Neural cell (in vitro differentiated cells): ENCODE data around the gene MTHFD1L. TPM values are rescaled to one million over a fixed set of nuclear protein-coding genes. Genes with fewer than 3 reads are reported as not detected.
"Not testable (repeated sequence)": the region's sequence is repeated elsewhere in the genome, so short reads cannot be mapped to it uniquely, and the experiment has no call there.

Experiments
- H2AFZ ChIP-seq: fragments of 200-600, 300-800 bp; sonication (generic), shearing (Covaris generic); 2 replicates; pipeline ENCODE4 v1.6.0; 2014; ENCODE audit warnings: low read depth, mild to moderate bottlenecking, antibody characterized with exemption, low read length, moderate library complexity
- H3F3A ChIP-seq: fragments of 200-600 bp; shearing (Covaris generic); 2 replicates; pipeline ENCODE4 v1.6.1; 2016; ENCODE audit warnings: mild to moderate bottlenecking, moderate library complexity, mixed read lengths, antibody characterized with exemption, low read length; ENCODE audit not compliant: insufficient read depth, poor library complexity, severe bottlenecking
- H3K27ac ChIP-seq: fragments of 200-600, 300-800 bp; sonication (generic), shearing (Covaris generic); 2 replicates; pipeline ENCODE4 v1.5.1; 2014; ENCODE audit warnings: mild to moderate bottlenecking, low read length, moderate library complexity
- H3K27me3 ChIP-seq: fragments of 300-800, 200-600 bp; sonication (generic), shearing (Covaris generic); 2 replicates; pipeline ENCODE4 v1.6.0; 2014; ENCODE audit warnings: mild to moderate bottlenecking, low read depth, low read length, moderate library complexity; ENCODE audit not compliant: insufficient read depth
- H3K36me3 ChIP-seq: fragments of 300-800, 200-600 bp; sonication (generic), shearing (Covaris generic); 2 replicates; pipeline ENCODE4 v1.5.1; 2014; ENCODE audit warnings: mild to moderate bottlenecking, antibody characterized with exemption, low read length, moderate library complexity; ENCODE audit not compliant: insufficient read depth
- H3K4me2 ChIP-seq: fragments of 300-800, 200-600 bp; sonication (generic), shearing (Covaris generic); 2 replicates; pipeline ENCODE4 v1.6.0; 2014; ENCODE audit warnings: mild to moderate bottlenecking, low read length
- H3K4me3 ChIP-seq: fragments of 300-800, 200-600 bp; sonication (generic), shearing (Covaris generic); 2 replicates; pipeline ENCODE4 v1.5.1; 2014; ENCODE audit warnings: mild to moderate bottlenecking, low read length, moderate library complexity
- H3K79me2 ChIP-seq: fragments of 200-600 bp; shearing (Covaris generic); replicated peaks from 2 replicates; pipeline ENCODE4 v1.6.0; 2014; ENCODE audit warnings: mild to moderate bottlenecking, low read length, moderate library complexity; ENCODE audit not compliant: insufficient read depth
- H3K9ac ChIP-seq: fragments of 300-800, 200-600 bp; sonication (generic), shearing (Covaris generic); 2 replicates; pipeline ENCODE4 v1.6.1; 2016; ENCODE audit warnings: mild to moderate bottlenecking, low read length, mixed read lengths
- H3K9me2 ChIP-seq: fragments of 200-600 bp; shearing (Covaris generic); 2 replicates; pipeline ENCODE4 v1.6.1; 2016; ENCODE audit warnings: mild to moderate bottlenecking, low read length, mixed read lengths; ENCODE audit not compliant: insufficient read depth
- H3K9me3 ChIP-seq: fragments of 200-600, 300-800 bp; sonication (generic), shearing (Covaris generic); 2 replicates; pipeline ENCODE4 v1.6.1; 2016; ENCODE audit warnings: mild to moderate bottlenecking, mixed run types, low read length, moderate library complexity, mixed read lengths
- H4K20me1 ChIP-seq: fragments of 200-600 bp; shearing (Covaris generic); 2 replicates; pipeline ENCODE4 v1.6.1; 2016; ENCODE audit warnings: mild to moderate bottlenecking, mixed run types; ENCODE audit not compliant: insufficient read depth
- EP300 ChIP-seq: fragments of 450-650 bp; conservative IDR thresholded peaks from 2 replicates; pipeline ENCODE4 v1.6.1; 2014; ENCODE audit warnings: antibody characterized with exemption, mild to moderate bottlenecking, moderate library complexity; ENCODE audit not compliant: poor library complexity, severe bottlenecking
- EZH2 ChIP-seq: fragments of 200-600, 300-800 bp; shearing (Covaris generic), sonication (generic); IDR thresholded peaks from 2 replicates; pipeline ENCODE4 v1.6.1; 2014; ENCODE audit warnings: antibody characterized with exemption, low read length, borderline replicate concordance, mild to moderate bottlenecking; ENCODE audit not compliant: insufficient read depth, poor library complexity, severe bottlenecking
- MXI1 ChIP-seq: fragments of 450-650 bp; conservative IDR thresholded peaks from 2 replicates; pipeline ENCODE4 v1.6.1; 2014; ENCODE audit warnings: antibody characterized with exemption, mild to moderate bottlenecking; ENCODE audit not compliant: poor library complexity, severe bottlenecking
- POLR2AphosphoS5 ChIP-seq: IDR thresholded peaks from 2 replicates; pipeline ENCODE4 v1.6.1; 2012
- RAD21 ChIP-seq: fragments of 450-650 bp; conservative IDR thresholded peaks from 2 replicates; pipeline ENCODE4 v1.6.1; 2014; ENCODE audit warnings: antibody characterized with exemption, mild to moderate bottlenecking, moderate library complexity
- SMC3 ChIP-seq: fragments of 450-650 bp; conservative IDR thresholded peaks from 2 replicates; pipeline ENCODE4 v1.6.1; 2014; ENCODE audit warnings: antibody characterized with exemption, mild to moderate bottlenecking, moderate library complexity; ENCODE audit not compliant: poor library complexity
- TAF1 ChIP-seq: IDR thresholded peaks from 2 replicates; pipeline ENCODE4 v1.6.1; 2012; ENCODE audit warnings: low read depth
- polyA plus RNA-seq: library from polyadenylated mRNA; depleted of rRNA; stranded (reverse); fragments of >200 nt; gene quantifications from 2 replicates; pipeline ENCODE4 v1.2.3, GENCODE V29; 2014
- TF ChIP-seq, protein P1 (sequence below): fragments of 450-650 bp; IDR thresholded peaks from 2 replicates; pipeline ENCODE4 v1.5.1; 2014; ENCODE audit warnings: antibody characterized with exemption, mild to moderate bottlenecking, moderate library complexity; ENCODE audit not compliant: poor library complexity, severe bottlenecking
- TF ChIP-seq, protein P2 (sequence below): IDR thresholded peaks from 2 replicates; pipeline ENCODE4 v1.6.1; 2012; ENCODE audit warnings: borderline replicate concordance

Gene MTHFD1L
- polyA plus RNA-seq, 1 donor from 2014 or later: 6.3 TPM

GRCh38 chr6:150846641-150847040, 18.9 kb upstream of the MTHFD1L start:
- Histone ChIP-seq H2AFZ (no peak overlapping the region), H3K36me3 (no peaks in the 10 kb centered on the region), H3K4me2 (no peak overlapping the region), H3K79me2 (no peaks in the 10 kb centered on the region), H3K27me3 (no peaks in the 10 kb centered on the region), H3K4me3 (no peak overlapping the region), H3F3A (no peaks in the 10 kb centered on the region), H4K20me1 (no peaks in the 10 kb centered on the region), H3K27ac (no peak overlapping the region), H3K9me2 (no peaks in the 10 kb centered on the region), H3K9me3 (no peaks in the 10 kb centered on the region), H3K9ac (no peak overlapping the region)
- TF ChIP-seq, protein P1, sequence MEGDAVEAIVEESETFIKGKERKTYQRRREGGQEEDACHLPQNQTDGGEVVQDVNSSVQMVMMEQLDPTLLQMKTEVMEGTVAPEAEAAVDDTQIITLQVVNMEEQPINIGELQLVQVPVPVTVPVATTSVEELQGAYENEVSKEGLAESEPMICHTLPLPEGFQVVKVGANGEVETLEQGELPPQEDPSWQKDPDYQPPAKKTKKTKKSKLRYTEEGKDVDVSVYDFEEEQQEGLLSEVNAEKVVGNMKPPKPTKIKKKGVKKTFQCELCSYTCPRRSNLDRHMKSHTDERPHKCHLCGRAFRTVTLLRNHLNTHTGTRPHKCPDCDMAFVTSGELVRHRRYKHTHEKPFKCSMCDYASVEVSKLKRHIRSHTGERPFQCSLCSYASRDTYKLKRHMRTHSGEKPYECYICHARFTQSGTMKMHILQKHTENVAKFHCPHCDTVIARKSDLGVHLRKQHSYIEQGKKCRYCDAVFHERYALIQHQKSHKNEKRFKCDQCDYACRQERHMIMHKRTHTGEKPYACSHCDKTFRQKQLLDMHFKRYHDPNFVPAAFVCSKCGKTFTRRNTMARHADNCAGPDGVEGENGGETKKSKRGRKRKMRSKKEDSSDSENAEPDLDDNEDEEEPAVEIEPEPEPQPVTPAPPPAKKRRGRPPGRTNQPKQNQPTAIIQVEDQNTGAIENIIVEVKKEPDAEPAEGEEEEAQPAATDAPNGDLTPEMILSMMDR: no peak
- TF ChIP-seq MXI1 (no peak), TAF1 (no peak), SMC3 (no peak), EZH2 (no peak), RAD21 (no peak), POLR2AphosphoS5 (no peak), EP300 (no peak)
- TF ChIP-seq, protein P2, sequence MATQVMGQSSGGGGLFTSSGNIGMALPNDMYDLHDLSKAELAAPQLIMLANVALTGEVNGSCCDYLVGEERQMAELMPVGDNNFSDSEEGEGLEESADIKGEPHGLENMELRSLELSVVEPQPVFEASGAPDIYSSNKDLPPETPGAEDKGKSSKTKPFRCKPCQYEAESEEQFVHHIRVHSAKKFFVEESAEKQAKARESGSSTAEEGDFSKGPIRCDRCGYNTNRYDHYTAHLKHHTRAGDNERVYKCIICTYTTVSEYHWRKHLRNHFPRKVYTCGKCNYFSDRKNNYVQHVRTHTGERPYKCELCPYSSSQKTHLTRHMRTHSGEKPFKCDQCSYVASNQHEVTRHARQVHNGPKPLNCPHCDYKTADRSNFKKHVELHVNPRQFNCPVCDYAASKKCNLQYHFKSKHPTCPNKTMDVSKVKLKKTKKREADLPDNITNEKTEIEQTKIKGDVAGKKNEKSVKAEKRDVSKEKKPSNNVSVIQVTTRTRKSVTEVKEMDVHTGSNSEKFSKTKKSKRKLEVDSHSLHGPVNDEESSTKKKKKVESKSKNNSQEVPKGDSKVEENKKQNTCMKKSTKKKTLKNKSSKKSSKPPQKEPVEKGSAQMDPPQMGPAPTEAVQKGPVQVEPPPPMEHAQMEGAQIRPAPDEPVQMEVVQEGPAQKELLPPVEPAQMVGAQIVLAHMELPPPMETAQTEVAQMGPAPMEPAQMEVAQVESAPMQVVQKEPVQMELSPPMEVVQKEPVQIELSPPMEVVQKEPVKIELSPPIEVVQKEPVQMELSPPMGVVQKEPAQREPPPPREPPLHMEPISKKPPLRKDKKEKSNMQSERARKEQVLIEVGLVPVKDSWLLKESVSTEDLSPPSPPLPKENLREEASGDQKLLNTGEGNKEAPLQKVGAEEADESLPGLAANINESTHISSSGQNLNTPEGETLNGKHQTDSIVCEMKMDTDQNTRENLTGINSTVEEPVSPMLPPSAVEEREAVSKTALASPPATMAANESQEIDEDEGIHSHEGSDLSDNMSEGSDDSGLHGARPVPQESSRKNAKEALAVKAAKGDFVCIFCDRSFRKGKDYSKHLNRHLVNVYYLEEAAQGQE: no peak

- Histone ChIP-seq H3K9me2 (no peaks in the 10 kb centered on the region), H3K9ac (no peak overlapping the region), H2AFZ (no peak overlapping the region), H3K9me3 (no peaks in the 10 kb centered on the region), H3K36me3 (no peaks in the 10 kb centered on the region), H3F3A (no peaks in the 10 kb centered on the region), H3K27me3 (no peaks in the 10 kb centered on the region), H3K4me2 (no peak overlapping the region), H3K4me3 (no peak overlapping the region), H3K79me2 (no peaks in the 10 kb centered on the region), H4K20me1 (no peaks in the 10 kb centered on the region), H3K27ac (no peak overlapping the region)
- TF ChIP-seq POLR2AphosphoS5 (no peak), TAF1 (no peak), SMC3 (no peak), MXI1 (no peak), EP300 (no peak), EZH2 (no peak), RAD21 (no peak)
- TF ChIP-seq, protein P2: no peak
- TF ChIP-seq, protein P1: no peak
Observed at GRCh38 chr6:150848400-150848799, 17.1 kb upstream of the MTHFD1L start.

DNA sequence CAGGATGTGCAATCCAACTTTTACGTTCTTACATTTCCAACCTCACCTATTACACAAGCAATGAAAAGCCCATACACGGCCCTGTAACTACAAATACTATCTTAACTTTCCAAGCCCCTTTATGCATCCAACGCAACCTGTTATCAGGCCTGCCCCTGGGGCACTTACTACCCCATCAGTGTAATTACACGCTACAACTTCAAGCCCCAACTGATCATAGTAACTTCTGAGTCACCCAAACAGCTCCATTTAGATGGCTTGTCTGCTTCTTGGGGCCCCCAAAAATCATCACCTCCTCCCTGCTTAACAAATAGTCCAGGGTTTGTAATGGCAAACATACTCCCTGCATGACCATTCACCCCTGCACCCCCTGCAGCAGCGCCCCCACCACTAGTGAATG, 11.1 kb upstream of the MTHFD1L start:
- not testable (repeated sequence) for H3K4me2 ChIP-seq, H3K9me3 ChIP-seq

More for the DNA sequence above, 11.1 kb upstream of the MTHFD1L start:
- not testable (repeated sequence) for H2AFZ ChIP-seq, H3K4me3 ChIP-seq, H3K36me3 ChIP-seq, H4K20me1 ChIP-seq, H3K27ac ChIP-seq, H3K27me3 ChIP-seq, H3K9ac ChIP-seq, H3F3A ChIP-seq, H3K79me2 ChIP-seq, H3K9me2 ChIP-seq
